ENCODE data around the gene SMKR1. TPM values are rescaled to one million over a fixed set of nuclear protein-coding genes. Genes with fewer than 3 reads are reported as not detected.

The SMKR1 gene
- total RNA-seq, 1 experiment from 2014 or later: 0.84 TPM

DNA sequence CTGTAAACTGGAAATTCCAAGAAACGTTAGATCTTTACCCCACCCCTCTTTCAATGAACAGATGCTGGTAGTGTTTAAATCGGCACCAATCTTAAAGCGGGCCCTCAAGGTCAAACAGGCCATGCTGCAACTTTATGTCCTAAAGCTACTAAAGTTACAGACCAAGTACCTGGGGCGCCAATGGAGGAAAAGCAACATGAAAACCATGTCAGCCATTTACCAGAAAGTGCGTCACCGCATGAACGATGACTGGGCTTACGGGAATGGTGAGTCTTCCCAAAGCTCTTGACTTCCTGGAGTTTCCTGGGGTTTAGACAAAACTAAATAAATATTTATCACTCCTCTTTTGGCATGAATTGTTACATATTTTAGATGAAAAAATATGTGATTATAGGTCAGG, 19.6 kb upstream of the SMKR1 start:
- no peak for DNase-seq (ENCODE audit: low spot score)

DNA sequence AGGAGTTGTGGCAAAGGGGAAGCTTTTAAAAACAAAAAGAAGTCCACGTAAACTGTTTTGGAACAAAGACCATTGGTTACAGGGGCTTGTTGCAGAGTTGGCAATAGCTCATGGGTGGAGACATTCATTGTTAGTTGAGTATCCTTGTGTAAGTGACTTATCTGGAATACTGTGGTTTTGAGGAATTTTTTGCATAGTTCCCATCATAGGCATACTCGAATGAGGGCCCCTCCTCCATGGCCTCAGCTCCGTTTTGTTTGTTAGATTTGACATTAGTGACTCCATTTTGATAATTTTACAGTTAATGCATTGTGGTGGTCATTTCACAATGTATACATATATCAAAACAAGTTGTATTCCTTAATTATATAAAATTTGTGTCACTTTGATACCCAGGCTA, 12.8 kb upstream of the SMKR1 start:
- DNase-seq (ENCODE audit: low spot score): peak; percentile 83

DNA sequence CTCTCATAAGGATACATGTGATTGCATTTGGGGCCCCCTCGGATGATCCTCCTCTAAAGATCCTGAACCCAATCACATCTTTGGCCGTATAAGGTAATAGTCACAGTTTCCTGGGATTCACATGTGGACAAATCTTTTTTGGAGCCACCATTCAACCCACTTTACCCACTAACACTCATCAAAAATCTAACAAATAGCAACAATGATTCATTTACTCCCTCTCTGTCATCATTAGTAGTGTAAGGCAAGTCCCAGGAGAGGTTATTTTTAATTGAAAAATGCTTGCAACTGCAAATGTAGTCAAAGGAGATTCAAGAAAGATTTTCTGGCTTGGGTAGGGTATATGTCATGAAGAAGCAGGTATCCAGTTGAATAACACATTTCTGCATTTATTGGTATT, 9.9 kb upstream of the SMKR1 start:
- DNase-seq (ENCODE audit: low spot score): no peak

DNA sequence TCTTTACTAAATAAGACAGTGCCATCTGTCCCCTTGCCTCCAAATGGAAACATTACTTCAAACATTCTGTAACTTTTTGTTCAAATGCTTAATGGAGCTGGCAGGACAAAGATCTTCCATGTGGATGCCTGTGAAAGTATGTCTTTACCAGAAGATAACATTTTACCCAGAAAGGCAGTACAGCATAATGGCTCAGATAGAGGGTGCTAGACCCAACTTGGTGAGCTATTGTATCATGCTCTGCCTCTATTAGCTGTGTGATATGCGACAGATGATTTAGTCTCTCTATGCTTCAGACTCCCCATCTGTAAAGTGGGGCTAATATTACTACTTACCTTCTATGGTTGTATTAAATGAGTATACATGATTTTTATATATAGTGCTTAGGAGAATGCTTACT, 8.8 kb upstream of the SMKR1 start:
- no peak for DNase-seq (ENCODE audit: low spot score)

DNA sequence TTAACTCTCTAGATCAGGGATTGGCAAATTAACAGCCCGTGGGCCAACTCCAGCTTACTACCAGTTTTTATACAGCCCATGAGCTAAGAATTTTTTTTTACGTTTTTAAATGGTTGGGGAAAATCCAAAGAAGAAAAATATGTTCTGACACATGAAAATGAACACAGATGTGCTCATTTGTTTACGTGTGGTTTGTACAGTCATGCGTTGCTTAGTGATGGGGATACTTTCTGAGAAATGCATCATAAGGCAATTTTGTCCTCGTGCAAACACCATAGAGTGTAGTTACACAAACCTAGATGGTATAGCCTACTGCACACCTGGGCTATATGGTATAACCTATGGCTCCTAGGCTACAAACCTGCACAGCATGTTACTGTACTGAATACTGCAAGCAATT, 8.3 kb upstream of the SMKR1 start:
- peak; percentile 17 for DNase-seq (ENCODE audit: low spot score)

DNA sequence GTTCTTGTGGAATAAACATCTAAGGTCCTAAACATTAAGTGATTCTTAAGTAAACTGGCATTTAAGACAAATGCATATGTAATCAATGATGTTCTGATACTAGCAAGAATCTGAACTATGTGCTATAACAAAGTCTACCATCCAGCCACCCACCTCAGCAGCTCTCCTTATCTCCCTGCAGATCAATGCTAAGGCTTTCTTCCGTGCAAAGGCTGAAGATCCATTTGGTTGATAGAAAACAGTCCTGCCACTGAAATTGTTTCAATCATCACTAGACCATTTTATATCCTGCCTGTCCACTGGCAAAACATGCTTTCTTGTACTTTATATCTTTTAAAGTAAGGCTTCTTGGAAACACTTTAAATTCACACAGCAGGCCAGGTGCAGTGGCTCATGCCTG, 6.3 kb upstream of the SMKR1 start:
- DNase-seq (ENCODE audit: low spot score): no peak

DNA sequence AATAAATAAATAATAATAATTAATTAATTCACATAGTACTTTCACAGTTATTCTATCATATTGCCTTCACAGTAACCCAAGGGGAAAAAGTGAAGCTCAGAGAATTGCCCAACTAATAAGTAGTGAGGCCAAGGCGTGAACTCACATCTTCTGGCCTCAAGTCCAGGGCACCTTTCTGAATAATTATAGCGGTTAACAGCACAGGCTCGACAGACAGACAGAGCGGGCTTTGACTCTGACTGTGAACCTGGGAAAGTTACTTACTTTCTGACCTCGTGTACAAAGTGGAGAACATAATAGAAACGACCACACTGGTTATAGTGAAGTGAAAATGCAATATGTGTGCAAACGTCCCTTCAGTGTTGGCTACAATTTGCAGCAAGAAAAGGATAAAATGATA, 5.7 kb upstream of the SMKR1 start:
- no peak for DNase-seq (ENCODE audit: low spot score)

DNA sequence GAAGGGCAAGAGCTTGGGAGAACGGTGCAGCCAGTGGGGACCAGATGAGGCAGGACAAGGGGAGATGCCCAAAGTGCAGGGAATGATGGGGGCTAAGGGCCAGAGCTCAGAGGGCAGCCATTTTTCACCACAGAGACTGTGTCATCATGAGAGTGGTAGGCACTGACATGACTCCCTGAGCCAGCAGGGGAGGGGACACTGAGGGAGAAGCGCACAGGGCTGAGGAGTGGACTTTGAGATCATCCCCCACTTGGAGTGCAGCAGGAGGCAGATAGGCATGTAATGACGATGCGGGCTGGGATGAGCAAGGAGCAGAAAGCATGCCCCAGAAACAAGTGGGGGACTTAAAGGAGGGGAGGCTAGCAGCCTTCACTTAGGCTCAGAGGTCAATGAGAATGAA, 5.2 kb upstream of the SMKR1 start:
- no peak for DNase-seq (ENCODE audit: low spot score)

DNA sequence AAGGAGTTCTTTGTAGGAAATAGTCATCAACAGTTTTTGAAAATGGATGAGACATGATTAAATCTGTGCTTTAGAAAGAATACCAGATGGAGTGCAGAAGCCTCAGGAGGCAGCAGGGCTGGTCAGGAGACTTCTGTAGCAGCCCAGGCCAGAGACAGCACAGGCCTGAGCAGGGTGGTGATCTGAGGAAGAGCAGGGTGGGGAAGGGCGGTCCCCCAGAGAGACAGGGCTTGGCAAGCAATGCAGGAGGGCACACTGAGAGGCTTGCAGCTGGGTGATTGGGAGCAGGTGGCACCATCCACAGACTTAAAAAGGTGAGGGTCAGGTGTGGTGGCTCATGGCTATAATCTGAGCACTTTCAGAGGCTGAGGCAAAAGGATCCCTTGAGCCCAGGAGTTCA, 4.3 kb upstream of the SMKR1 start:
- no peak for DNase-seq (ENCODE audit: low spot score)

DNA sequence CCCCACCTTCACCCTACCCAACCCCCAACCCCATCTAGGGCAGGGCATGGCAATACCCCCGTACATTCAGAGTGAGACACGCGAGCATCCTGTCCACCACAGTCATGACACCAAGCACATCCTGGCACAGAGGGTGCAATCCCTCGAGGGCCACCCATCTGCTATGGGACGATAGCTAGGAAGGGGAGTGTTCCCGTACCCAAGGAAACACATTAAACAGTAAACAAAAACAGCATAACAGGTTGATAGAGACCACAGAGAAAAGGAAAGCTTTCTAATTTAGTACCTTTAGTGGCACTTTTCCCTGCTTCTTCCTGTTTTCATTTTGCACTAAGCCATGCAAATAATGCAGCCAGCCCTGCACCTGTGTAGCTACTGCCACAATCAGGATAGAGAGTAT, 2.3 kb upstream of the SMKR1 start:
- DNase-seq (ENCODE audit: low spot score): no peak

DNA sequence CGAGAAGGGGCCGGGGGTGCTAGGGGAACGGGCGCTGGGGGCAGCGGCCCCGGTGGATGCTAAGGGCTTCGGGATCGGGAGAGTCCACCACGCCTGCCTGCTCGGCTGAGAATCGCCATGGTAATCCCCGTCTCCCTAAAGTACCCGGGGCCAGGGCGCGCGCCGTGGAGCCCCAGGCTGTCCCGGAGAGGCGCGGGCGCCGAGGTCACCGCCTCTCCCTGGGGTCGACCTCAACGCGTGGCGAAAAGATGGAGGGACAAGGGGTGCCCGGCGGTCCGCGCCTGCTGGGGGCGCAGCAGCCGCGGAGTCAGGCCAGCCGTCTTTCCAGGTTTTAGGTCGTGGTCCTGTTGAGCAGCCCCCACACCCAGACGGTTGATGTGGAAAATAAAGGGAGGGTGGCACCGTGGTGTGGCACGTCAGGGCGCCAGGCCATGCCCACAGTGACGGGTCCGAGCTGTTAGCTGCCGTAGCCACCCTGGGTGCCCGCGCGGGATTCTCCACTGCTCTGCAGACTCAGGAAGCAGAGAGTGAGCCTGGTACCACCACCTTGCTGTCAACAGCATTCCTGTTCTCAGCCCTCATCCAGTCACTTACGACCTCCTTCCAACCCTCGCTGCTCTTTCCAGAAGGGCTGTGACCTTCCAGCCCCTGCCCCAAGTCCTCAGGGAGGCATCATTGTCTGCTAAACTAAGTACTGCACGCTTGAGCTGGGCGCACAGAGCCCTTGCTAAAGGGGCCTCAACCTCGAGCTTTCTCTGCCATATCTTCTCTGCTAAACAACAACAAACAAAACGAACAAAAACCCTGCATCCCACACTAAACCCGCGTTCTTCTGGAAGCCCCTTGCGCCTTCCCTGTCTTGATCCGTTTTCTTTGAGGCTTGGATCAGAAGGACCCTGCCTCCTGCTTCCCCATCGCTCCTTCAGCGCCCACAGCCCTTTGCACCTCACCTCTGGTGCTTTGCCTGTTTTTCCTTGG, 666 bp downstream of the SMKR1 start:
- no peak for DNase-seq (ENCODE audit: low spot score)

DNA sequence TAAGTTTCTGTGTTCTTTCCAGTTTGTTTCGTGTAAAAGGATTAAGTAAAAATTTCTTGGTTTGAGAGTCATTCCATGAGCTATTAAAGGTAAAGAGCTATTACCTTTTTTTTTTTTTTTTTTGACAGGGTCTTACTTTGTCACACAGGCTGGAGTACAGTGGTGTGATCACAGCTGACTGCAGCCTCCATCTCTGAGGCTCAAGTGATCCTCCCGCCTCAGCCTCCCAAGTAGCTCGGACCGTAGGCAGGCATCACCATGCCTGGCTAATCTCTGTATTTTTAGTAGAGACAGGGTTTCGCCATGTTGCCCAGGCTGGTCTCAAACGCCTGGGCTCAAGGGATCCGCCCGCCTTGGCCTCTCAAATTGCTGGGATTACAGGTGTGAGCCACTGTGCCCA, 1.4 kb downstream of the SMKR1 start:
- DNase-seq (ENCODE audit: low spot score): no peak

DNA sequence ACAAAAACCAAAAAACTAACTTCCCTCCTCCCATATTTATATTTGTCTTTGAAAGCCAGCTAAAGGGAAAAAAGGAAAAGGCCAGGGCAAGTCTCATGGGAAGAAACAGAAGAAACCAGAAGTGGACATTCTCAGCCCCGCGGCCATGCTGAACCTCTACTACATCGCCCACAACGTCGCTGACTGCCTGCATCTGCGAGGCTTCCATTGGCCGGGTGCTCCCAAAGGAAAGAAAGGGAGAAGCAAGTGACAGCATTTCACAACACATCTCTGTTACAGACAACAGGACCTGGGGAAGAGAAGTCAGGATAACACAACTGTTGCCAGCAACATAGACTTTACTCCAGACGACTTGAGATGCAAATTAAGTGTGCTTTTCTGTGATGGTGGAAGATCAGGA, 9.9 kb downstream of the SMKR1 start:
- DNase-seq (ENCODE audit: low spot score): no peak

DNA sequence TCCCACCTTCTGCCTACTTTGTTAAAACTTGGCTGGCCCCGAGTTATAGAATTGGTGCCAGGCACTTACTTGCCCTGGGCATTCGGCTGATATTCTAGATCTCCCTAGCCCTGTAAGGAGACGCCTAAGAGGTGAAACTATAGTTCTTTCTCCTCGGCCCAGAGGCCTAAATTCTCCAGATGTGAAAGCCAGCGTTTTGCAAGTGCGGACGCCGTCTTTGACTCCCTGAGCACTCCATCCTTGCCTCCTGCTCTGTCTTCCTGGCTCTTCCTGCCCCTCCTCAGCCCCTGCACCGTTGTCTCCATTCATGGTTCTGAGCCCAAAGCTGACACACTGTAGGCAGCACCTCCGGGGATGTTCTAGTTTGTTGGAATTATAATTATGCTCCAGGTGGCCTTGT, 11.2 kb downstream of the SMKR1 start:
- no peak for DNase-seq (ENCODE audit: low spot score)

DNA sequence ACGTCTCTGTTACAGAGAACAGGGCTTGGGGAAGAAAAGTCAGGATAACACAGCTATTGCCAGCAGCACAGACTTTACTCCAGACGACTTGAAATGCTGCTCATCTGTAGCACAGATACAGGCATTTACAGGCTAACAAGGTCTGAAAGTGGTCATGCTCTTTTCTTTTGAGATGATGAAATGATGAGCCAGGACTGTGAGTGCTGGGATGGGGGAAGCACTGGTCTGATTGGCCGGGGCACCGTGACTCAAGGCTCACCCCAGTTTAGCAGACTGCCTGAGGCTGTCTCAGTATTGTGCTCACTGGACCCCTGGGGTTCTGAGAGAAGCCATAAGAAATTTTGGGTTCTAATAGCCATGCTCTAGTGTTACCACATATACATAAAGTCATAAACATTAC, 12.4 kb downstream of the SMKR1 start:
- DNase-seq (ENCODE audit: low spot score): peak; percentile 25

DNA sequence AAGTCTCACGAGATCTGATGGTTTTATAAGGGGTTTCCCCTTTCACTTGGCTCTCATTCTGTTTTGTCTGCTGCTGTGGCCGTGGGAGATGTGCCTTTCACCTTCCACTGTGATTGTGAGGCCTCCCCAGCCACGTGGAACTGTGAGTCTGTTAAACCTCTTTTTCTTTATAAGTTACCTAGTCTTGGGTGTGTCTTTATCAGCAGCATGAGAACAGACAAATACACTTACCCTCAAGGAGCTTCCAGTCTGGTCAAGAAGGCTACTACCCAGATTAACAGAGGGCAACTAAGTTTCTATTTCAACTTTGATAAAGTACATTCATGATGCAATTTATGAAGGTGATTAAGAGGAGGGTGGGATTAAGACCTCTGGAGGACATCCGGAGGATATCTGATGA, 13.1 kb downstream of the SMKR1 start:
- no peak for DNase-seq (ENCODE audit: low spot score)

DNA sequence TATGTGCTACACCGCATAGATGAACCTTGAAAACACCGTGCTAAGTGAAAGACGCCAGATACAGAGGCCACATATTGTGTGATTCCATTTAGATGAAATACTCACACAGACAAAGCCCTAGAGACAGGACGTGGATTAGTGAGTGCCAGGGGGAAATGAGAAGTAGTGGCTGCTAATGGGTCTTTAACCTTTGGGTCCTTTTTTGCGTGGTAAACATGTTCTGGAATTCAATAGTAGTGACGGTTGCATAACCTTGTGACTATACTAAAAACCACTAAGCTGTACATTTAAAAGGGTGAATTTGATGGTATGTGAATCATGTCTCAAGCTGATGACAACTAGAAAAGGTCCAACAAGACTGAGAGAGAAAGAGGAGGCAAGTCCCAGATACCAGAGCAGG, 15.6 kb downstream of the SMKR1 start:
- no peak for DNase-seq (ENCODE audit: low spot score)

DNA sequence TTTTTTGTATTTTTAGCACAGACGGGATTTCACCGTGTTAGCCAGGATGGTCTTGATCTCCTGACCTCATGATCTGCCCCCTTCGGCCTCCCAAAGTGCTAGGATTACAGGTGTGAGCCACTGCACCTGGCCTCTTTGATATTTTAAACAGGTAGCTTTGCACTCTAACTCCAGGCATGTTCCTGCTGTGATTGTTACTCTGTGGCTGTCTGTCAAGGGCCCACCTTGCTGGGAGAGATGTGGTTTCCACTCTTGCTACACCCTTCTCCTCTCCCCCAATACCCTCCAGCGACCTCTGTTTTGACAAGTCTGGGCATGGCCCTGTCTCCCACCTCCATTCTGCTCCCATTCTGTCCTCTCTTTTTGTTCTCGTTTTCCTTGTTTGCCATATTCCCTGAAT, 17.1 kb downstream of the SMKR1 start:
- DNase-seq (ENCODE audit: low spot score): no peak

DNA sequence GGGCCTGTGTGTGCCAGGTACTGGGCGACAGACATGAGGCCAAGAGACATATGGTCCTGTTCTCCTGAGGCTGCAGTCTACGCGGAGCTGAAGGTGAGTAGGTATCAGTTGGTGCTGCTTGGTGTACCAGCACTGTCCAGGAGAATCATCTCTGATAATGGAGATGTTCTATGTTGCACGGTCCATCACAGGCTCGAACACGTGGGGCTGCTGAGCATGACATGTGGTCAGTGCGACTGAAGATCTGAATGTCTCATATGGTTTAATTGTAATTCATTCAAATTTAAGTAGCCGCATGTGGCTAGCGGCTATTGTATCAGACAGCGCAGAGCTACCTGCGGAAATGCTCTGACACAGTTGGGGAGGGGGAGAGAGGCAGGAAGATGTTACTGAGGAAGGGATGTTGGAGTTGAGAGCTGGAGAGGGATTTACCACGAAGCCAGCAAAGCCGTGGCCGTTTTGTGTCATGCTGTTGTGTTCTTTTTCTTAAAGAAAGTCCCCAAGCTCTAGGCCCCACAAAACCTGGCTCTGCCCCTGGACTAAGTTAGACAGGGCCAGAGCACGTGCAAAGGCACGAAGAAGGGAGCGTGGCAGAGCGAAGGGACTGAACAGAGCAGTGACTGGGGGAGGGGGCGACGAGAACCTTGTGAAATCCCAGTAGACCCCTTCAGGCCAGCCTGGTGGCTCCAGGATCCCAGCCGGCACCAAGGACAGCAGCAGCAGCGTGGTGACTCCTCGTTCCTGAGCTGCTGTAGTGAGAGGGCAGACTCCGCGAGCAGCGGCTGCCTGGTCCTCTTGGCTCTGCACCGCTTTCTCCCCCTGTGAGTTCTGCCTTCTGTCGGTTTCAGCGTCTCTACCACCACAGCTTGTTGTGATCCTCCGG, 20.0 kb downstream of the SMKR1 start:
- no peak for DNase-seq (ENCODE audit: low spot score)

DNA sequence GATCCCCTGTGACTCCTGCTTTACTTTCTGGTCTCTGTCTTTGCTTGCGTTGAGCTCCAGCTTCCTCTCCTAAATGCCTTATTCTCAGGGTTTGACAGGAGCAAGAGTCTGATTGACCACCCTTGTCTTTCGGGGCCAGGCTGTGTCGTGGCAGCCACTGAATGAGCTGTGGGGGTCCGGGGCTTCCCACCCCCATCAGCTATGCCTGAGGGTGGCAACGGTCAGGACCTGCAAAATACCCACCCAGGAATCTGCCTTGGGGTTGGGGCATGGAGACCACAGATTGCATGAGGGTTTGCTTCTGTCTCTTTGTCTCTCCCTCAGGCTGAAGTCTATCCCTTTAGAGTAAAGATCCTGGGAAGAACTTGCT, 20.6 kb downstream of the SMKR1 start:
- DNase-seq (ENCODE audit: low spot score): no peak

DNA sequence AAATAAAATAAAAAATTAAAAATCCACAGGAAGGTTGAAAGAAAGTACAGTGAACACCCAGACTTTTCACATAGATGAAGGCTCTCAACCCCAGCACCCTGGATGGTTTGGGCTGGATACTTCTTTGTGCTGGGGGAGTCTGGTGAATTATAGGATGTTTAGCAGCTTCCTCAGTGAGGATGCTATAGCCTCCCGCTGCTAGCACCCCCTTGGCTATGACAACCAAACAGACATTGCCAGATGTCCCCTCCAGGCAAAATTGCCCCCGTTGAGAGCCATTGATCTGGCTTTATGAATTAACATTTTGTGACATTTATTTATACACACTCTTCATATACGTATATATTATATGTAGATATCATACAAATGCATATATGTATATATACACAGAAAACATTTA, 21.6 kb downstream of the SMKR1 start:
- DNase-seq (ENCODE audit: low spot score): no peak

DNA sequence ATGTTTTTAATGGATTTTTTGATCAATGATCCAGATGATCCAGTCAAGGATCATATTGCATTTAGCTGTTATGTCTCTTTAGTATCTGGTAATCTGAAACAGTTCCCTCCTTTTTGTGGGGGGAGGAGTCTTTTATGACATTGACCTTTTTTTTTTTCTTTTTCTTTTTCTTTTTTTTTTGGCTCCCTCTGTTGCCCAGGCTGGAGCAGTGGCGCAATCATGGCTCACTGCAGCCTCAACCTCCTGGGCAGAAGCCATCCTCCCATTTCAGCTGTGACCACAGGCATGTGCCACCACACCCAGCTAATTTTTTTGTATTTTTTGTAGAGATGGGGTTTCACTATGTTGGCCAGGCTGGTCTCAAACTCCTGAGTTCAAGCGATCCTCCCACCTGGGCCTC, 22.1 kb downstream of the SMKR1 start:
- peak; percentile 59 for DNase-seq (ENCODE audit: low spot score)

Data from A172 (cell line).